Endothelial cell of umbilical vein (primary cell): ENCODE data around the gene SPTLC3. TPM values are rescaled to one million over a fixed set of nuclear protein-coding genes. Genes with fewer than 3 reads are reported as not detected.

Experiments used
- BruUV-seq: library from RNA; stranded (reverse); fragments of 400-500 nt; replicated peaks from 2 replicates; lab custom pipeline; 2021; lab: Mats Ljungman, UMichigan
- CTCF ChIA-PET: fragments of 300-600, 350-600 bp; sonication (Branson Sonifier 250); formaldehyde crosslinking; loops from one replicate; lab custom pipeline; 2021; ENCODE audit warnings: antibody characterized with exemption, inconsistent platforms; lab: Charles Lee
- POLR2A ChIA-PET: fragments of 300-600, 350-600 bp; sonication (Branson Sonifier 250); formaldehyde crosslinking; loops from one replicate; lab custom pipeline; 2021; ENCODE audit warnings: antibody characterized with exemption, inconsistent platforms; lab: Charles Lee
- DNase-seq: peaks from one replicate; pipeline ENCODE4 v3.0.0-alpha.2; 2011; ENCODE audit warnings: low read depth, low spot score
- FAIRE-seq: peaks from 2 replicates; lab custom pipeline; 2011; peaks lifted over from hg19 to GRCh38; lab: Jason Lieb, UNC
- H2AFZ ChIP-seq: 2 replicates; pipeline ENCODE4 v1.6.0; 2012; ENCODE audit warnings: low read depth, low read length, control low read depth, inconsistent platforms
- H3K27ac ChIP-seq: 2 replicates; pipeline ENCODE4 v1.5.1; 2011; ENCODE audit warnings: low read depth, mild to moderate bottlenecking, control low read depth, low read length, moderate library complexity; ENCODE audit not compliant: insufficient read depth
- H3K27me3 ChIP-seq, 2 experiments: 2 replicates each; pipeline versions ENCODE4 v1.6.0 to v1.6.1; 2011; ENCODE audit warnings: low read length in 2 of 2, mixed read lengths in 1 of 2; ENCODE audit not compliant: control insufficient read depth in 2 of 2, insufficient read depth in 2 of 2
- H3K36me3 ChIP-seq, 2 experiments: 2 replicates in 1 of 2; 3 replicates in 1 of 2; pipeline ENCODE4 v1.5.1; 2011; ENCODE audit warnings: low read length in 2 of 2, mild to moderate bottlenecking in 1 of 2, moderate library complexity in 1 of 2; ENCODE audit not compliant: control insufficient read depth in 2 of 2, insufficient read depth in 2 of 2; ENCODE audit errors: extremely low read depth in 1 of 2
- H3K4me1 ChIP-seq: 3 replicates; pipeline ENCODE4 v1.5.1; 2011; ENCODE audit warnings: mild to moderate bottlenecking, low read length; ENCODE audit not compliant: control insufficient read depth, insufficient read depth; ENCODE audit errors: extremely low read depth
- H3K4me2 ChIP-seq: 2 replicates; pipeline ENCODE4 v1.6.1; 2011; ENCODE audit warnings: low read length, control low read depth, mixed read lengths; ENCODE audit not compliant: insufficient read depth
- H3K4me3 ChIP-seq, 3 experiments: fragments of 200-600 bp in 1 of 3; sonication (generic), shearing (Covaris generic) in 1 of 3; replicated peaks in 1 of 3; 2 replicates each; pipeline ENCODE4 v1.5.1; 2011 to 2016; ENCODE audit warnings: control low read depth in 3 of 3, low read length in 3 of 3, mild to moderate bottlenecking in 2 of 3, inconsistent platforms in 1 of 3, low read depth in 1 of 3, moderate library complexity in 1 of 3; ENCODE audit not compliant: insufficient read depth in 1 of 3
- H3K79me2 ChIP-seq: 2 replicates; pipeline ENCODE4 v1.6.0; 2012; ENCODE audit warnings: low read length, inconsistent platforms; ENCODE audit not compliant: control insufficient read depth, insufficient read depth
- H3K9ac ChIP-seq: replicated peaks from 2 replicates; pipeline ENCODE3; 2011; ENCODE audit warnings: low read length, control low read depth; ENCODE audit not compliant: insufficient read depth; ENCODE audit errors: extremely low read depth
- H3K9me1 ChIP-seq: replicated peaks from 3 replicates; pipeline ENCODE4 v1.6.0; 2011; ENCODE audit warnings: mild to moderate bottlenecking, low read length; ENCODE audit not compliant: control insufficient read depth, insufficient read depth; ENCODE audit errors: extremely low read depth
- H3K9me3 ChIP-seq: replicated peaks from 2 replicates; pipeline ENCODE4 v1.5.1; 2012; ENCODE audit warnings: low read length, inconsistent platforms; ENCODE audit not compliant: control insufficient read depth, insufficient read depth
- H4K20me1 ChIP-seq: replicated peaks from 2 replicates; pipeline ENCODE3; 2011; ENCODE audit warnings: mild to moderate bottlenecking, low read length; ENCODE audit not compliant: control insufficient read depth, insufficient read depth; ENCODE audit errors: extremely low read depth
- EZH2 ChIP-seq: IDR thresholded peaks from 2 replicates; pipeline ENCODE4 v1.6.1; 2012; ENCODE audit warnings: borderline replicate concordance, low read depth, mild to moderate bottlenecking, moderate library complexity, low read length, inconsistent platforms; ENCODE audit not compliant: severe bottlenecking
- FOS ChIP-seq: IDR thresholded peaks from 2 replicates; pipeline ENCODE4 v1.6.1; 2011; ENCODE audit warnings: mild to moderate bottlenecking, low read length, moderate library complexity, borderline replicate concordance; ENCODE audit not compliant: insufficient read depth
- GATA2 ChIP-seq: IDR thresholded peaks from 2 replicates; pipeline ENCODE4 v1.7.0; 2011; ENCODE audit warnings: low read depth, mild to moderate bottlenecking, moderate library complexity, mixed read lengths, low read length; ENCODE audit not compliant: insufficient read length, insufficient read depth
- JUN ChIP-seq: IDR thresholded peaks from 2 replicates; pipeline ENCODE4 v1.6.1; 2011; ENCODE audit warnings: borderline replicate concordance, low read depth; ENCODE audit not compliant: insufficient read length, insufficient read depth
- MYC ChIP-seq: IDR thresholded peaks from one replicate; pipeline ENCODE4 v1.6.1; 2011; ENCODE audit warnings: mild to moderate bottlenecking, low read depth, low read length
- POLR2A ChIP-seq: IDR thresholded peaks from 2 replicates; pipeline ENCODE4 v1.6.1; 2012; ENCODE audit warnings: low read depth, mild to moderate bottlenecking, control low read depth, low read length
- POLR2AphosphoS5 ChIP-seq: IDR thresholded peaks from 2 replicates; pipeline ENCODE4 v1.6.1; 2012; ENCODE audit warnings: low read depth, mild to moderate bottlenecking, control low read depth, low read length, moderate library complexity; ENCODE audit not compliant: insufficient read depth
- dilution Hi-C: fragments of 300-500 bp; cut with MboI; formaldehyde crosslinking; loops from one replicate; pipeline ENCODE4 v1.15.0; 2019; ENCODE audit warnings: low sequenced_read_pairs; ENCODE audit not compliant: extremely low pct_ligation_motif_present
- intact Hi-C: fragments of 100-400 bp; cut with micrococcal nuclease; formaldehyde crosslinking; loops from one replicate; pipeline ENCODE4 v1.10.0; 2022
- polyA plus RNA-seq, 4 experiments: library from polyadenylated mRNA; depleted of rRNA in 3 of 4; stranded (reverse) in 3 of 4; unstranded in 1 of 4; fragments of >200 nt; gene quantifications; 2 replicates each; pipeline versions ENCODE4 v1.2.1 to v1.2.3, GENCODE V29; 2011 to 2012; ENCODE audit warnings: missing spikeins in 1 of 4
- total RNA-seq: library from RNA; stranded (reverse); gene quantifications from 2 replicates; pipeline ENCODE4 v1.2.3, GENCODE V29; 2021
- TF ChIP-seq, protein P1 (sequence below), 2 donors: IDR thresholded peaks; 1 replicate in 1 of 2; 2 replicates in 1 of 2; pipeline ENCODE4 v1.5.1; 2011; ENCODE audit warnings: low read length in 2 of 2, mild to moderate bottlenecking in 2 of 2, moderate library complexity in 2 of 2, control low read depth in 1 of 2, inconsistent platforms in 1 of 2, low read depth in 1 of 2; ENCODE audit not compliant: insufficient read depth in 1 of 2; ENCODE audit errors: extremely low read depth in 1 of 2
- TF ChIP-seq, protein P2 (sequence below): IDR thresholded peaks from 2 replicates; pipeline ENCODE4 v1.6.1; 2011; ENCODE audit not compliant: insufficient read depth, insufficient read length

The SPTLC3 gene
- total and polyA plus RNA-seq, 2 donors (not counting 3 experiments of a cell fraction or from before 2014, with no cell fraction given): 0.29 to 0.35 TPM

DNA sequence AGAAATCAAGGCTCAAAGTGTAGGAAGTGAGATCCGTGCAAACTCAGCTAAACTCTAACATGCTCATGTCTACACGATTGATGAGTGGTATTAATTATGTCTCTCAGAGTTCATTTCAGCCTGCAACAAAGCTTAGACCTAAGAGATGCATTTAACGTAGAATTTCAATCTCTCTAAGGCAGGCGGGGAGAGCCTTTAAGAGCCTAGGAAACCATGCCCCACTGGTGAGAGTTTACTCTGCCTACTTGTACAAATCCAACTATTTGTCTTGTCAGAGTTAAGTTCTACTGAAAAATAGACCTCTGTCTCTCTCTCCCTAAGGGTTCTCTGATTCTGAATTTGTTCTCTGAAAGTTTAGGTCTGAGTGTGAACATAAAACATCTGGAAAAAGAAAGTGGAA, 100.9 kb downstream of the SPTLC3 start:
- dilution Hi-C loops: no loop called here
- CTCF ChIA-PET: interaction anchor here (0.9 to 4.1 kb wide), 7 partner anchors 9 to 185 kb away, joined by 3 to 37 read pairs (median 4); no protein-coding TSS in a partner anchor
- intact Hi-C loops: loop anchor here (5.0 kb wide), 1 partner anchor 1432 kb away; no protein-coding TSS in a partner anchor
- H3K36me3 ChIP-seq: no peaks in the 10 kb centered on the region
- no peaks in the 10 kb centered on the region for H4K20me1 ChIP-seq
- BruUV-seq: no TSS peak
- DNase-seq (no peak), FAIRE-seq (no peak)
- no peak overlapping the region for H2AFZ ChIP-seq
- H3K27ac ChIP-seq: no peak overlapping the region
- peaks cover 0 to 7% of the 10 kb centered on the region in 2 experiments for H3K27me3 ChIP-seq
- H3K9me1 ChIP-seq: no peaks in the 10 kb centered on the region
- H3K4me1 ChIP-seq: no peaks in the 10 kb centered on the region
- H3K9ac ChIP-seq: no peak overlapping the region
- no peaks in the 10 kb centered on the region for H3K79me2 ChIP-seq
- POLR2A ChIA-PET: no interaction called here
- H3K4me3 ChIP-seq: no peak overlapping the region
- H3K4me2 ChIP-seq: no peak overlapping the region
- no peaks in the 10 kb centered on the region for H3K9me3 ChIP-seq
- TF ChIP-seq, protein P1, sequence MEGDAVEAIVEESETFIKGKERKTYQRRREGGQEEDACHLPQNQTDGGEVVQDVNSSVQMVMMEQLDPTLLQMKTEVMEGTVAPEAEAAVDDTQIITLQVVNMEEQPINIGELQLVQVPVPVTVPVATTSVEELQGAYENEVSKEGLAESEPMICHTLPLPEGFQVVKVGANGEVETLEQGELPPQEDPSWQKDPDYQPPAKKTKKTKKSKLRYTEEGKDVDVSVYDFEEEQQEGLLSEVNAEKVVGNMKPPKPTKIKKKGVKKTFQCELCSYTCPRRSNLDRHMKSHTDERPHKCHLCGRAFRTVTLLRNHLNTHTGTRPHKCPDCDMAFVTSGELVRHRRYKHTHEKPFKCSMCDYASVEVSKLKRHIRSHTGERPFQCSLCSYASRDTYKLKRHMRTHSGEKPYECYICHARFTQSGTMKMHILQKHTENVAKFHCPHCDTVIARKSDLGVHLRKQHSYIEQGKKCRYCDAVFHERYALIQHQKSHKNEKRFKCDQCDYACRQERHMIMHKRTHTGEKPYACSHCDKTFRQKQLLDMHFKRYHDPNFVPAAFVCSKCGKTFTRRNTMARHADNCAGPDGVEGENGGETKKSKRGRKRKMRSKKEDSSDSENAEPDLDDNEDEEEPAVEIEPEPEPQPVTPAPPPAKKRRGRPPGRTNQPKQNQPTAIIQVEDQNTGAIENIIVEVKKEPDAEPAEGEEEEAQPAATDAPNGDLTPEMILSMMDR (IDR thresholded peaks at IDR 0.05; ENCODE audit: extremely low read depth in 1 of 2, insufficient read depth in 1 of 2, low read depth in 1 of 2, low read length in 2 of 2): no peak
- TF ChIP-seq GATA2: no peak
- no peak for TF ChIP-seq MYC
- no peak for TF ChIP-seq POLR2AphosphoS5

DNA sequence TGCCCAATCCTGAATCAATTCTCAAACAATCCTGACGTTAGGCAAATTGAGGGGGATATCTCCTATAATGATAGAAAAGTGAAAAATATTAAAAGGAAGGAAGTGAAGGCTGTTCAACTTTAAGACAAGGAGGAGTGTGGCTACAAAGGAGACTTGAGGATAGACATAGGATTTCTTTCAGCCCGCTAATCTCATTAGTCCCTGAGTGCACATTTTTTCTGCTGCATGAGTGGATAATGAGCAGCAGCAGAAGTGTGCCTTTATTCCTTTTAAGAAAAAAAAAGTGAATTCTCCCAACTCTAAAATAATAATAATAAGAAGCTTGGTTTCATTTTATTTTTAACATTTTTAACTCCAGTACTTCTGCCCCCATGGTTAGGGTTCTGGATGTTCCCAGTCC, 102.0 kb downstream of the SPTLC3 start:
- CTCF ChIA-PET: interaction anchor here (0.6 to 1.0 kb wide), 4 partner anchors 10 to 1550 kb away, joined by 3 to 4 read pairs (median 4); no protein-coding TSS in a partner anchor
- FAIRE-seq: no peak
- no TSS peak for BruUV-seq

More for the DNA sequence above, 102.0 kb downstream of the SPTLC3 start:
- Histone ChIP-seq H3K79me2 (no peaks in the 10 kb centered on the region), H3K9me1 (no peaks in the 10 kb centered on the region), H3K9ac (no peak overlapping the region), H3K4me3 (no peak overlapping the region), H4K20me1 (no peaks in the 10 kb centered on the region), H3K9me3 (no peaks in the 10 kb centered on the region), H3K4me2 (no peak overlapping the region), H3K4me1 (no peaks in the 10 kb centered on the region), H3K27ac (no peak overlapping the region), H3K27me3 (peaks cover 0 to 7% of the 10 kb centered on the region in 2 experiments), H3K36me3 (no peaks in the 10 kb centered on the region), H2AFZ (no peak overlapping the region)
- TF ChIP-seq JUN (no peak), POLR2A (no peak), FOS (no peak), GATA2 (no peak), EZH2 (no peak), MYC (no peak), POLR2AphosphoS5 (no peak)
- TF ChIP-seq, protein P2, sequence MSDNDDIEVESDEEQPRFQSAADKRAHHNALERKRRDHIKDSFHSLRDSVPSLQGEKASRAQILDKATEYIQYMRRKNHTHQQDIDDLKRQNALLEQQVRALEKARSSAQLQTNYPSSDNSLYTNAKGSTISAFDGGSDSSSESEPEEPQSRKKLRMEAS: no peak
- TF ChIP-seq, protein P1 (IDR thresholded peaks at IDR 0.05; ENCODE audit: extremely low read depth in 1 of 2, insufficient read depth in 1 of 2, low read depth in 1 of 2, low read length in 2 of 2): no peak
- dilution Hi-C loops (no loop called here), intact Hi-C loops (no loop called here)
- POLR2A ChIA-PET: no interaction called here
- no peak for DNase-seq
